H9 (cell line): ENCODE results near the gene KRTAP10-5. TPM values are rescaled to one million over a fixed set of nuclear protein-coding genes. Genes with fewer than 3 reads are reported as not detected.

Experiments
- DNase-seq: peaks from one replicate; pipeline ENCODE4 v3.0.0-alpha.2; 2017
- H2AFZ ChIP-seq: one replicate; pipeline ENCODE4 v1.6.1; 2013; ENCODE audit warnings: mild to moderate bottlenecking, low read length, control low read depth, moderate library complexity
- H2AK5ac ChIP-seq: 2 replicates; pipeline ENCODE4 v1.6.1; 2013; ENCODE audit warnings: low read length, control low read depth, mixed read lengths; ENCODE audit not compliant: insufficient read length
- H2BK120ac ChIP-seq: one replicate; pipeline ENCODE4 v1.6.1; 2013; ENCODE audit warnings: low read depth, mild to moderate bottlenecking, low read length, control low read depth, inconsistent platforms; ENCODE audit not compliant: poor library complexity, severe bottlenecking
- H2BK12ac ChIP-seq: 2 replicates; pipeline ENCODE4 v1.6.1; 2013; ENCODE audit warnings: low read length, control low read depth, mixed read lengths, low read depth; ENCODE audit not compliant: insufficient read length
- H2BK15ac ChIP-seq: 2 replicates; pipeline ENCODE4 v1.6.1; 2013; ENCODE audit warnings: low read depth, low read length, control low read depth
- H2BK20ac ChIP-seq: one replicate; pipeline ENCODE4 v1.6.1; 2013; ENCODE audit warnings: low read depth, mild to moderate bottlenecking, low read length, control low read depth, inconsistent platforms; ENCODE audit not compliant: poor library complexity, severe bottlenecking
- H2BK5ac ChIP-seq: 2 replicates; pipeline ENCODE4 v1.6.1; 2013; ENCODE audit warnings: low read length, control low read depth, mixed read lengths; ENCODE audit not compliant: insufficient read length
- H3K14ac ChIP-seq: 2 replicates; pipeline ENCODE4 v1.6.1; 2013; ENCODE audit warnings: low read length, control low read depth; ENCODE audit not compliant: insufficient read depth
- H3K18ac ChIP-seq: 2 replicates; pipeline ENCODE4 v1.6.1; 2013; ENCODE audit warnings: low read depth, mild to moderate bottlenecking, mixed read lengths, low read length, control low read depth; ENCODE audit not compliant: insufficient read length
- H3K23ac ChIP-seq: 2 replicates; pipeline ENCODE4 v1.6.1; 2013; ENCODE audit warnings: low read length, control low read depth, mixed read lengths, low read depth; ENCODE audit not compliant: insufficient read length
- H3K23me2 ChIP-seq: 2 replicates; pipeline ENCODE4 v1.6.1; 2013; ENCODE audit warnings: low read depth, mild to moderate bottlenecking, mixed read lengths, low read length, control low read depth; ENCODE audit not compliant: insufficient read length, poor library complexity, severe bottlenecking
- H3K27ac ChIP-seq: 2 replicates; pipeline ENCODE4 v1.5.1; 2013; ENCODE audit warnings: low read length, control low read depth, mixed read lengths, low read depth; ENCODE audit not compliant: insufficient read length
- H3K27me3 ChIP-seq: 2 replicates; pipeline ENCODE4 v1.6.1; 2013; ENCODE audit warnings: low read length, control low read depth, inconsistent platforms; ENCODE audit not compliant: insufficient read depth
- H3K4ac ChIP-seq: 2 replicates; pipeline ENCODE4 v1.6.1; 2013; ENCODE audit warnings: low read depth, mild to moderate bottlenecking, control low read depth, inconsistent platforms, low read length, moderate library complexity
- H3K4me1 ChIP-seq: 2 replicates; pipeline ENCODE4 v1.6.1; 2013; ENCODE audit warnings: low read length, control low read depth, inconsistent platforms; ENCODE audit not compliant: insufficient read depth
- H3K4me2 ChIP-seq: 2 replicates; pipeline ENCODE4 v1.6.1; 2013; ENCODE audit warnings: low read length, control low read depth, mixed read lengths; ENCODE audit not compliant: insufficient read length, insufficient read depth
- H3K56ac ChIP-seq: 2 replicates; pipeline ENCODE4 v1.6.1; 2013; ENCODE audit warnings: low read depth, mild to moderate bottlenecking, mixed read lengths, low read length, control low read depth; ENCODE audit not compliant: insufficient read length
- H3K79me1 ChIP-seq: 2 replicates; pipeline ENCODE4 v1.6.1; 2013; ENCODE audit warnings: low read depth, mild to moderate bottlenecking, moderate library complexity, low read length, control low read depth, inconsistent platforms; ENCODE audit not compliant: insufficient read depth, poor library complexity, severe bottlenecking
- H3K79me2 ChIP-seq: 2 replicates; pipeline ENCODE4 v1.6.1; 2013; ENCODE audit warnings: low read length, control low read depth, inconsistent platforms; ENCODE audit not compliant: insufficient read depth
- H3K9ac ChIP-seq: 2 replicates; pipeline ENCODE4 v1.6.1; 2013; ENCODE audit warnings: low read length, control low read depth, mixed read lengths; ENCODE audit not compliant: insufficient read length; ENCODE audit errors: extremely low read depth
- H3K9me3 ChIP-seq: one replicate; pipeline ENCODE4 v1.6.1; 2013; ENCODE audit warnings: low read depth, low read length, inconsistent platforms; ENCODE audit not compliant: control insufficient read depth
- H3T11ph ChIP-seq: one replicate; pipeline ENCODE4 v1.6.1; 2013; ENCODE audit warnings: mild to moderate bottlenecking, low read length, control low read depth, inconsistent platforms
- H4K20me1 ChIP-seq: one replicate; pipeline ENCODE4 v1.6.1; 2013; ENCODE audit not compliant: control insufficient read depth, insufficient read length, insufficient read depth
- H4K5ac ChIP-seq: 2 replicates; pipeline ENCODE4 v1.6.1; 2013; ENCODE audit warnings: low read depth, mild to moderate bottlenecking, mixed read lengths, low read length, control low read depth; ENCODE audit not compliant: insufficient read length
- H4K8ac ChIP-seq: replicated peaks from 2 replicates; pipeline ENCODE4 v1.6.1; 2013; ENCODE audit warnings: low read length, control low read depth, mixed read lengths, low read depth; ENCODE audit not compliant: insufficient read length
- H4K91ac ChIP-seq: 2 replicates; pipeline ENCODE4 v1.6.1; 2013; ENCODE audit warnings: low read depth, mild to moderate bottlenecking, moderate library complexity, mixed read lengths, low read length, control low read depth; ENCODE audit not compliant: insufficient read length
- H3K27ac Mint-ChIP-seq, 3 experiments: 2 replicates in 2 of 3; 3 replicates in 1 of 3; pipeline ENCODE4 v1.8.0; 2020 to 2021; ENCODE audit warnings: mixed read lengths in 3 of 3, mild to moderate bottlenecking in 1 of 3, moderate library complexity in 1 of 3
- H3K27me3 Mint-ChIP-seq: 2 replicates; pipeline ENCODE4 v1.8.0; 2021; ENCODE audit warnings: low read depth, mild to moderate bottlenecking, moderate library complexity, mixed read lengths
- H3K36me3 Mint-ChIP-seq, 3 experiments: 2 replicates in 2 of 3; 3 replicates in 1 of 3; pipeline ENCODE4 v1.8.0; 2020 to 2021; ENCODE audit warnings: low read depth in 3 of 3, mixed read lengths in 3 of 3; ENCODE audit not compliant: insufficient read depth in 1 of 3
- H3K4me1 Mint-ChIP-seq, 2 experiments: 2 replicates each; pipeline ENCODE4 v1.8.0; 2020; ENCODE audit warnings: mixed read lengths in 2 of 2
- H3K4me3 Mint-ChIP-seq, 2 experiments: 2 replicates in 1 of 2; 3 replicates in 1 of 2; pipeline ENCODE4 v1.8.0; 2020 to 2021; ENCODE audit warnings: mild to moderate bottlenecking in 2 of 2, mixed read lengths in 2 of 2, moderate library complexity in 1 of 2
- H3K9me3 Mint-ChIP-seq, 2 experiments: 2 replicates in 1 of 2; 3 replicates in 1 of 2; pipeline ENCODE4 v1.8.0; 2020; ENCODE audit warnings: mild to moderate bottlenecking in 2 of 2, mixed read lengths in 2 of 2, moderate library complexity in 1 of 2
- CTCF ChIP-seq: fragments of 200-600 bp; sonication (generic); conservative IDR thresholded peaks from 3 replicates; pipeline ENCODE4 v1.8.0; 2021; ENCODE audit warnings: antibody characterized with exemption, mild to moderate bottlenecking
- WGBS: extraction: QIAGEN DNeasy Blood & Tissue Kit; methylation state at CpG from one replicate; pipeline ENCODE4 v1.1.7; 2013; ENCODE audit warnings: missing lambda C conversion rate, low lambda C conversion rate, mixed read lengths; ENCODE audit not compliant: insufficient read length; ENCODE audit errors: extremely low coverage; 5-methylcytosine and 5-hydroxymethylcytosine counted together
- total RNA-seq: library from RNA; stranded (reverse); gene quantifications from 2 replicates; pipeline ENCODE4 v1.2.1, GENCODE V29; 2021

KRTAP10-5 gene
- total RNA-seq, 1 experiment from 2014 or later = not detected

DNA sequence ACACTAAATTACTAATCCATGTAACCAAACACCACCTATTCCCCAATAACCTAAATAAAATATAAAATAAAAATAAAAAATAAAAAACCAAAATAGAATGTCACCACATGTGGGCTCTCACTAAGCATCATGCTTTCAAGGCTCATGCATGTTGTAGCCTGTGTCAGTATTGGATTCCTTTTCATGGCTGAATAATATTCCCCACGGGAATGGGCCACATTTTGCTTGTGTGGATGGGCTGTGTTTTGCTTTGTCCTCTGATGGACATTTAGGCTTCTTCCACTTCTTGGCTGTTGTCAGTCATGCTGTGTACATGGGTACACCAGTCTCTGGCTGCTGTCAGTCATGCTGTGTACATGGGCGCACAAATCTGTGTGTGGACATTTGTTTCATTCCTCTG, 8.7 kb upstream of the KRTAP10-5 start:
- no peaks in the 10 kb centered on the region for H3K79me2 ChIP-seq

More for the DNA sequence above, 8.7 kb upstream of the KRTAP10-5 start:
- Mint-ChIP-seq H3K4me3 (no peak overlapping the region), H3K9me3 (peaks cover 0 to 3% of the 10 kb centered on the region in 2 experiments; a peak in 2 of 5 replicates), H3K36me3 (no peaks in the 10 kb centered on the region), H3K27me3 (peaks cover 7% of the 10 kb centered on the region; the same call in 1 of the 2 replicates), H3K27ac (no peak overlapping the region), H3K4me1 (peaks cover 26 to 27% of the 10 kb centered on the region in 2 experiments)
- Histone ChIP-seq H3K79me1 (no peaks in the 10 kb centered on the region), H3T11ph (no peak overlapping the region), H4K5ac (no peak overlapping the region), H3K9ac (no peak overlapping the region), H2BK15ac (no peak overlapping the region), H3K4me2 (no peak overlapping the region), H3K18ac (no peak overlapping the region), H2BK20ac (no peak overlapping the region), H3K27ac (no peak overlapping the region), H4K8ac (no peak overlapping the region), H2AK5ac (no peak overlapping the region), H4K20me1 (no peaks in the 10 kb centered on the region), H2AFZ (no peak overlapping the region), H3K27me3 (no peaks in the 10 kb centered on the region), H3K4me1 (no peaks in the 10 kb centered on the region; the same call in 1 of the 2 replicates), H3K23me2 (no peaks in the 10 kb centered on the region), H3K9me3 (no peaks in the 10 kb centered on the region), H3K23ac (no peak overlapping the region), H3K14ac (no peak overlapping the region), H2BK120ac (no peak overlapping the region), H3K56ac (no peak overlapping the region), H4K91ac (no peak overlapping the region), H2BK12ac (no peak overlapping the region), H2BK5ac (no peak overlapping the region), H3K4ac (no peak overlapping the region)
- DNase-seq = no peak
- no peak for TF ChIP-seq CTCF
- WGBS = no CpG with 5 or more reads among the region's 2 CpGs
